ENCODE data around the gene BMP7.
"Not testable (repeated sequence)": the region's sequence is repeated elsewhere in the genome, so short reads cannot be mapped to it uniquely, and the experiment has no call there.

The BMP7 gene

DNA sequence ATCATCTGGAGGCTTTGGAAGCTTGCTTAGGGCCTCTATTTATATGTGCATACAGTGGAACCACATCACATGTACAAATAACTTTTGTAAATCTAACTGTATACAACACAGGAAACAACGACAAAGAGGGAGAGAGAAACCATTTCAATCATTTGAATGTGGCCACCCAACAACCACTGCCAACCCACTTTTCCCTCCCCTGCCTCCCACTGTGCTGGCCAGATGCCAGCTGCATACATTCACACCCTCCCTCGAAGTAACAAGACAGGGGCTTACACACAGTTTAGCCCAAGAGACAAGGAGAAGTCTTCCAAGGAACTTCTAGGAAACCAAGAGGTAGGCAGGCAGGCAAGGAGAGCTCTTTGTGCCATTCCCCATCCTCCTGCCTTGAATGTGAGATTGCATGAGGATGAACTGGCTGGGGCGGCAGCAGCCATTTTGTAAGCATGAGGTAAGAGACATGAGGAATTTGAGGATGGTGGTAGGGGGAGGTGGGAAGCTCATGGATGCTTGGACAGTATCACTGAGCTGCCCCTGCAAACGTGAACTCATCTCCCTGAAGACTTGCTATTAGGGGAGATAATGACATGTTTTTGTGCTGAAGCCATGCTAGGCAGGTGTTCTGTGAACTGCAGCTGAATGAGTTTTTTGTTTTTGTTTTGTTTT lies 18.2 kb downstream of the BMP7 start:
- no peak for DNase-seq

DNA sequence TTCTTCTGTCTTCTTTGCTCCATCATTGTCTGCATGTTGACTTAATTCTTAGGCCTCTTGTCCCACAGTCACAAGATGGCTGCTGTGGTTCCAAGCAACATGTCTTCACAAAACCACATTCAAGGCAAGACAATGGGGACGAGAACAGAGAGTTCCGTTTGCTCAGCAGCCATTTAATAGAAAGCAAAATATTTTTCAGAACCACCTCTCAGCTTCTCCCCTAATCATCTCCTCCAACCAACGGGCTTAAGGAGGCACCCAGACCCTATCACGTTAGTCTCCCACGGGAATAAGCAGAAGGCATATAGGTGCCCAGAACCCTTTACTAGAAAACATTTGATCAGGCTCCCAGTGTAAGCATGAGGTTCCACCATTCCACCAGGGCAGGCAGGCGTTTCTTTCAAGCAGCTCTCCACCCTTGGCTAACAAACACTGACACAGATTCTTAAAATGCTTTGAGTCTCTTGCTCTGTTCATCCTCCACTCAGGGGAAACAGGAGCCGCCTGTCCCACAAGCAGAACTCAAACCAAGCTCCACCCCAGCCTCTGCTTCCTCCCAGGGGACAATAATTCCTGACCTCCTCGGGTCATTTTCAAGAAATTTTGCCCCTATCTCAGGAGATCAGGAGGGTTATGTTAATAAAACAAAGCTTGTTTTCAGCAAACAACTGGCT lies 19.0 kb downstream of the BMP7 start:
- no peak for DNase-seq

DNA sequence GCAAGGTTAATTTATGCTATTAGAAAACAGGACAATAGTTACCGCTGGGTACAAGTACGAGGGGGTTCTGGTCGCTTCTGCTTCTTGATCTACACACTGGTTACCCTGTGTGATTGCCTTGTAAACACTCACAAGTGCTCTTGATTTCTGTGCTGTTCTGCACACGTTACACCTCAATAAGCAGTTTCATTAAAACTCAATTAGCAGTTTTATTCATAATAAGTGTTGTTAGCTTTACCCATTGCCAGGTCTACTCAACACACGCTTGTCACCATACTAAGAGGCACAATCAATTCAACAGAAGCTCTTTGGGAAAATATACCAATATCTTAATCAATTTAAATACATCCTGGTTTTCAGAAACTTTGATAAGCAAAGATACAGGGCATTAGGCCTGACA lies 20.4 kb downstream of the BMP7 start:
- no peak for DNase-seq

DNA sequence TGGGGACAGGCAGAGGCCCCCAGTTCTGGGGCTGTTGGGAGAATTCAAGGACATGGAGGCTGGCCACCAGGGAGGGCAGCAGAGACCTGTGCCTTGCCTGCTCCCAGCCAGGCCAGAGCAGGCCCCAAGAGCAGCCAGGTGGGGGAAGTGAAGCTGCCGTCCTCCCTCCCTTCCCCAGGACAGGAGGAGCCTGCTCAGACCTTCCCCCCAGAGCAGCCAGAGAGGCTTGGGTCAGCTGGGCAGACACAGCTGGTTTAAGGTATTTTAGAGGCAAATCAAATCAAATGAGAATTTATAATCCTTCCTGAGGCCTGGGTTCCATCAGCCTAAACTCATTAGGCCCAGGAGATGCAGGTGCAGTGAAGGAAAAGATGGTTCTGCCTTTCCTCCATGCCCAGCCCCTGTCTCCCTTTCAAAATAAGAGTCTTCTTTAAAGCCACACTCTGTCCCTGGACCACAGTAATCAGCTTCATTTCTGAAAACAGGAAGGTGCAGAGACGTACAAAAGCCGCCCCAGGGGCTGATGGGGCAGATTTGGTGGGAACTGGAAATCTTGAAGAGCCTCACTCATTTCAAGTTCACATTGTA lies 21.7 kb downstream of the BMP7 start:
- DNase-seq: no peak

DNA sequence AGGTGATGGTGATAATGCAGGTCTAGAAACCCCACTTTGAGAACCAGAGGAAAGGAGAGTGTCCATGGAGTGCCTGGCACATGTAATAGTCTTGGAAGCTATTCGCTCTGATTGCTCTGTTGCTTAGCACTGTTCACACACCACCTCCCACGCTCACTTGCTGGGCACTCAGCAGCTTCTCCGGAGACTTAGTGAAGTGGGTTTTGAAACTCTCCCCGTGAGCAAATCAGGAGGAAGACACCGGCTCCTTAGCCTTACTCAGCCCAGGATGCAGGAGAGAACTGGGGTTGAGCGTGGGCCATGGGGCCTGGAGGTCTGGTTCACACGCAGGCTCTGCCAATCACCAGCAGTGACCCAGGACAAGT lies 22.2 kb downstream of the BMP7 start:
- DNase-seq: no peak

DNA sequence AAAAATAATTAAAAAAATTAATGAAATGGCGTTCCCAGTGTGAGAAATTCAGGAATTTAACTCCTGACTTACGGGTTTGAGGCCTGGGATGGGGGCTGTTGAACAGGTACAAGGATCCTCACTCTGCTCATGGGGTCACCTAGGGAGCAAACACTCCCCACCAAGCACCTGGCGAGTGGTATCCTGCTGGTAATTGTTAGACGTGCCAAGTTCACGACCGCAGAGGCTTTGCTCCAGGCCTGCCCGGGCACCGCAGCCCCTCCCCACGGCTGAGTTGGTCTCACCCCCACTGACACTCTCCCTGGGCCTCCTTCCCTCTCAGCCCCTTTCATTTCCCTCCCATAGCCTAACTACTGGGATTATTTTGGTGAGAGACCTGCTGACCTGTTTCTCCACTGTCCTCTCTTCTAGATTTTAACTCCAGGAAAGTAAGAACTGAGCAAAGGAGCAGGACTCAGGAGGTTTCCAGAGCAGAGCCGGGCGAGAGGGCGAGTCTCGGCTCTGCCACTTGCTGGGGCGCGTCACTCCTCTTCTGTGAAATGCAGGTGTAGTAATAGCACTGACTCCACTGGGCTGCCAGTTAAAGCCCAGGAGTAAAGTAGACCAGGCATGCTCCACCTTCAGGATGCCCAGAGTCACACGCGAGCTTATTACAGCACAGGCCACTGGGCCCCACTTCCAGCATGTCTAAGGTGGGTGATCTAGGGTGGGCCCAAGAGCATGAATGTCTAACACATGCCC lies 22.8 kb downstream of the BMP7 start:
- no peak for DNase-seq

DNA sequence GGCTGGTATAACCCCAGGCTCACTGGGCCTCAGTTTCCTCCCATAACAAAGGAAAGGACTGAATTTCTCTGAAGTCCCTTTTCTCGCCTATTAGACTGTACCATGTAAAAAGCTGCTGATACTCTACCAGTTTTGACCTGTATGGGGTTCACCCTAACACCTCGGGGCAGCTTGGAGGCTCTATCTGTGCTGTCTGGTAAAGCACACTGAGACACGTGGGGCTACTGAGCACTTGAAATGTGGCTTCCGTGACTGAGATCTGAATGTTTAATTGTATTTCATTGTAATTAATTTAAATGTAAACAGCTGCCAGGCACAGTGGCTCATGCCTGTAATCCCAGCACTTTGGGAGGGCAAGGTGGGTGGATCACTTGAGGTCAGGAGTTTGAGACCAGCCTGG lies 24.0 kb downstream of the BMP7 start:
- DNase-seq: no peak

DNA sequence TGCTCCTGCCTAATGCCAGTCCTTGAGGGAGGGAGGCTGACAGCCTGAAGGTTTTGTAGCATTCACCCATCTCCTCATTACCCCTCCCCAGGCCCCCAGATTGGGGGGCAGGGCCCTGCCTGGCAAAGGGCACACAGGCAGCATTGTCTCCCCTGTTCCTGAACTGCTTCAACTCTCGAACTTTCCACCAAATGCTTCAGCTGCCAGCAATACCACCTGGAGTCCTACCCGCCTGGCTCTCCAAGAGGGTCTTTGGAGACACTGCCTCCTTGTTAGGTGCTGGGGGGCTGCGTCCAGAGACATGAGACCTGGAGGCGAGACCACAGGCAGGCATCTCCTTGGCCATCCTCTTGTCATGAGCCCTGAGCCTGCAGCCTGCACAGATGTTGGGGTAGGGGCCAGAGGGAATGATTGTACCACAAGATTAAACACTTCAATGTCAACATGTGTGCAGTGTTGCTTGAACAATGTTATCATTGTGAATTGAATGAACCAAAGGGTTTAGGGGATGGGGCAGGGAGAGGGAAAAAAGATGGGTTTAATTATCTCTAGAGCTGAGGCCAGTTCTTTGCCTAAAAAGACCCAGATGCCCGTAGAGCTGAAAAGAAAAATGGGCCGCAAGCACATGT lies 25.0 kb downstream of the BMP7 start:
- no peak for DNase-seq

GRCh38 chr20:57240581-57241362 lies 25.7 kb downstream of the BMP7 start:
- no peak for DNase-seq

DNA sequence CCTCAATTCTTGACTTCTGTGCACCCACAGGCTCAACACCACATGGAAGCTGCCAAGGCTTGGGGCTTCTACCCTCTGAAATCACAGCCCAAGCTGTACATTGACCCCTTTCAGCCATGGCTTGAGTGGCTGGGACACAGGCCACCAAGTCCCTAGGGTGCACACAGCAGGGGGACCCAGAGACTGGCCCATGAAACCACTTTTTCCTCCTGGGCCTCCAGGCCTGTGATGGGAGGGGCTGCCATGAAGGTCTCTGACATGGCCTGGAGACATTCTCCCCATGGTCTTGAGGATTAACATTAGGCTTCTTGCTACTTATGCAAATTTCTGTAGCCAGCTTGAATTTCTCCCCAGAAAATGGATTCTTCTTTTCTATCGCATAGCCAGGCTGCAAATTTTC lies 26.7 kb downstream of the BMP7 start:
- not testable (repeated sequence) for DNase-seq

DNA sequence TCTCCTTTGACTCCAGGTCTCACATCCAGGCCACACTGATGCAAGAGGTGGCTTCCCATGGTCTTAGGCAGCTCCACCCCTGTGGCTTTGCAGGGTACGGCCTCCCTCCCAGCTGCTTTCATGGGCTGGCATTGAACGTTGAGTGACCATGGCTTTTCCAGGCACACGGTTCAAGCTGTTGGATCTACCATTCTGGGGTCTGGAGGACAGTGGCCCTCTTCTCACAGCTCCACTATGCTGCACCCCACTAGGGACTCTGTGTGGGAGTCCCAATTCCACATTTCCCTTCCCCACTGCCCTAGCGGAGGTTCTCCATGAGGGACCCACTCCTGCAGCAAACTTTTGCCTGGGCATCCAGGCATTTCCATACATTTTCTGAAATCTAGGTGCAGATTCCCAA lies 27.1 kb downstream of the BMP7 start:
- DNase-seq: not testable (repeated sequence)

DNA sequence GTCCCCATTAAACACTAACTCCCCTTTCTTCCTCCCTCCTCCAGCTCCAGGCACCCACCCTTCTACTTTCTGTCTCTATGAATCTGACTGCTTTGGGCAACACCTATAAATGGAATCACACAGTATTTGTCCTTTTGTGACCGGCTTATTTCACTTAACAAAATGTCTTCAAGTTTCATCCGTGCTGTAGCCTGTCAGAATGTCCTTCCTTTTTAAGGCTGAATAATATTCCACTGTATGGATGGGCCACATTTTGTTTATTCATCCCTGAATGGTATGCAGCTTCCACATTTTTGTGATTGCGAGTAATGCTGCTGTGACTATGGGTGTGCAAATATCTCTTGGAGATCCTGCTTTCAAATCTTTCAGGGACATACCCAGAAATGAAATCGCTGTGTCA lies 28.4 kb downstream of the BMP7 start:
- DNase-seq: no peak

- DNase-seq: no peak
Measured at GRCh38 chr20:57237585-57237953, 28.9 kb downstream of the BMP7 start.

DNA sequence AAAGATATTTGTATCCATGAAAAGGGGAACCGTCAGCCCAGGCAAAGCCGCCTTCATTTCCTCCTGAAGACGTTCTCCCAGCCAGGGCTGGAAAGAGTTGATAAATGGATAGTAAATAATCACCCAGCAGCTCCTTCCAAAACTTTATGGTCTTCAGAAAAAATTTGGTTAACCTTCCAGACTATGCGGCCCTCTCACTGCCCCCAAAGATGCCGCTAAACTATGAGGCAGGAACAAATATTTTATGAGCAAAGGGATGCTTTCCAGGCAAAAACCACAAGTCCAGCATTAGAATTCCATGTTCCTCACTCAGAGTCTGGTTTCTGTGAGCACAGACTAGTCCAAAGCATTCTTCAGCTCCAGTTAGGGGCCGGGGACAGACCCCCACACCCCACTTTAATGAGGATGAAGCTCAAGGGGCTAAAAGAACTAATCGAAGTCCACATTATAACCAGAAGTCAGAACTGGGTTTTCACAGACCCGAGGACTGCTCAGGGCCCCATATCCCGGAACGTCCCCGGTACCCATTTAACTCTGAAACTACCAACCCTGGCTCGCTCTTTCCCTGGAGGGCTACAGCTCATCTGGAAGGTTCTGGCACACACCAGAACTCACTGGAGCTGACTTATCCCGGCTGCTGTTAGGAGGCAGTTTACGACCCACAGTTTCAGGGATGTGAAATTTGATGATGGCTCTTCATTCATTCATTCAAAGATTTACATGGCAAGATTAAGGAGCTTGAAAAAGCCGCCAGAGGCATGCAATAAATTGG lies 29.4 kb downstream of the BMP7 start:
- DNase-seq: no peak

DNA sequence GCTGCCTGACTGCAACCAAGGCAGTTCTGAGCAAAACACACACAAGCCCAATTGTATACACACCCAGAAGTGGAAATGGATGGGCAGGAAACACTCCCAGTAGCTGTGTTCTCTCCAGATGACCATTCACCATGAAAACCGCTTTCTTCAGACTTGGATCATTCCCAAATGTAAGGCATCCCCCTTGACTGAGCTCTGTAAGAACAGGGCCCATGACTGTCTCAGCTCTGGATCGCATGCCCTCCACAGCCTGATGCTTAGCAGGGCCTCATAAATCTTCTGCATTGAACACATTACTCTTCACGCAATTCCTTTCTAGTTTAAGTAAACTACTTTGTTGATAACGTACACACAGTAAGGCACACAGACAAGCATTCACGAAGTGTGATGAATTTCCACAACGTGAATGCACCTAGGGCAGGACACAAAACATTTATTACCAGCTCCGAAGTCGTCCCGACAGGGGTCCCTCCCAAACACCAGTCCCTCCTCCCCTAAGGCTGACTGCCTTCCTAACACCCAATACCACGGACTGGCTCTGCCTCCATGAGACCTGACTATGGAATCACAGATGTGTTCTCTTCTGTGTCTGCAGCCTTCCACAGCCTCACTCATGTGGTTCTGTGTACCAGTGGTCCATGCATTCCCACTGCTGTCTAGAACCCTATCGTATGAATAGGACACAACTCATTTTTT lies 31.7 kb downstream of the BMP7 start:
- no peak for DNase-seq

DNA sequence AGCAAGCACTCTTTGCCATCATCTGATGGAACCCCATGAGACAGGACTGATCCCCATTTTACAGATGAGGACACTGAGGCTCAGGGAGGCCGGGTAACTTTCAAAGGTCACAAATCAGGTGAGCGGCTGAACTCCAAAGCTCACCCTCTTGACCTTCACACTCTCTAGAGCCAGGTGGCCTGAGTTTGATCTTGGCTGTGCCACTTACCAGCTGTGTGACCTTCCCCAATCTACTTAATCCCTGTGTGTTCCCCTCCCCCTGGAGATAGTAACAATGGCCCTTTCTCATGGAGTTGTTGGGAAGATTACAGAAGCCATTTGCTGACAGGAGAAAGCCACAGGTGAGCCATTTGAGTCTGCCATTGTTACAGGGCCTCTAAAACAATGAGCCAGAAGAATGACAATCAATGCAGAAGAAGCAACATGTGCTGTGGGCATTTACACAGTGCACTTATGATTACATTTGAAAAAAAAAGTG lies 34.5 kb downstream of the BMP7 start:
- DNase-seq: no peak

GRCh38 chr20:57231161-57231560 lies 35.3 kb downstream of the BMP7 start:
- no peak for DNase-seq

GRCh38 chr20:57230247-57230646 lies 36.2 kb downstream of the BMP7 start:
- DNase-seq: no peak

DNA sequence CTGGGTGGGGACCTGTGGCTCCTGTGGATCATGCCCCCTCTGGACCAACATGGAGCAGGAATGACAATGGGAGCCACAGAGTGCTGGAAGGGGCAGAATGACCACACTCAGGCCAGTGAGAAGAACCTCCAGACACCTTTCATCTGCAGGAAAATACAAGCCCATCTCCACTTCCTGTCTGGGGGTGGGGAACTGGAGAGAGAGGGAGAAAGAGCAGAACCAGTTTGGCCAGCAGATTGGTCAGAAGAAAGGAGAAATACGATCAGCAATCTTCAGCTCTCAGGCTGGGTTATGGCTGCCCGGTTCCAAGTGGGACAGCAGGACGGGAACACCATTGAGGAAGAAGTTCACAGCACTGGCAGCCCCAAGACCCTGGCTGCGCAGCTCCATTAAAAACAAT lies 37.0 kb downstream of the BMP7 start:
- no peak for DNase-seq

- no peak for DNase-seq
Measured at GRCh38 chr20:57225830-57226229, 40.6 kb downstream of the BMP7 start.

- DNase-seq: no peak
Measured at GRCh38 chr20:57225197-57225733, 41.2 kb downstream of the BMP7 start.

Measured in stimulated activated CD4-positive, alpha-beta T cell treated with anti-CD3 and anti-CD28 coated beads, Interleukin-15, amount 100 ng/mL, for 24 hours (primary cell).